Activated CD4-positive, alpha-beta T cell treated with anti-CD3 and anti-CD28 coated beads, Interleukin-2, amount 50 U/mL, for 48 hours (primary cell): ENCODE results near the gene MINAR1.

Experiments used
- DNase-seq, 2 experiments: peaks; one replicate each; pipeline ENCODE4 v3.0.0-alpha.2; 2020

MINAR1 gene

GRCh38 chr15:79432345-79433275 lies 474 bp downstream of the MINAR1 start:
- DNase-seq = no peak

GRCh38 chr15:79433276-79433990 lies 1.3 kb downstream of the MINAR1 start:
- DNase-seq = no peak

GRCh38 chr15:79434361-79434760 lies 2.2 kb downstream of the MINAR1 start:
- DNase-seq = no peak

- DNase-seq = no peak
Measured at GRCh38 chr15:79436037-79436780, 4.1 kb downstream of the MINAR1 start.

GRCh38 chr15:79437275-79438000 lies 5.3 kb downstream of the MINAR1 start:
- no peak for DNase-seq

- no peak for DNase-seq
Measured at GRCh38 chr15:79439236-79439635, 7.1 kb downstream of the MINAR1 start.

GRCh38 chr15:79440355-79440908 lies 8.3 kb downstream of the MINAR1 start:
- DNase-seq = no peak

GRCh38 chr15:79442911-79443310 lies 10.8 kb downstream of the MINAR1 start:
- no peak for DNase-seq

- DNase-seq = no peak
Measured at GRCh38 chr15:79447060-79447459, 14.9 kb downstream of the MINAR1 start.

- no peak for DNase-seq
Measured at GRCh38 chr15:79450648-79451047, 18.5 kb downstream of the MINAR1 start.

GRCh38 chr15:79451361-79451999 lies 19.3 kb downstream of the MINAR1 start:
- no peak for DNase-seq

GRCh38 chr15:79452244-79453051 lies 20.3 kb downstream of the MINAR1 start:
- no peak for DNase-seq

- DNase-seq = no peak
Measured at GRCh38 chr15:79453446-79453845, 21.3 kb downstream of the MINAR1 start.

- DNase-seq = no peak
Measured at GRCh38 chr15:79454063-79454462, 21.9 kb downstream of the MINAR1 start.

- DNase-seq = no peak
Measured at GRCh38 chr15:79455361-79455760, 23.2 kb downstream of the MINAR1 start.

GRCh38 chr15:79455943-79456342 lies 23.8 kb downstream of the MINAR1 start:
- DNase-seq = no peak

GRCh38 chr15:79458491-79458890 lies 26.4 kb downstream of the MINAR1 start:
- DNase-seq = no peak

GRCh38 chr15:79459666-79460065 lies 27.5 kb downstream of the MINAR1 start:
- no peak for DNase-seq

GRCh38 chr15:79463043-79463780 lies 31.1 kb downstream of the MINAR1 start:
- DNase-seq = no peak

- no peak for DNase-seq
Measured at GRCh38 chr15:79463781-79464270, 31.7 kb downstream of the MINAR1 start.
